Ecto neural progenitor cell (in vitro differentiated cells): Measurements from ENCODE around the gene LRP1B.

ENCODE experiments used
- DNase-seq: peaks from one replicate; pipeline ENCODE4 v3.0.0-alpha.2; 2018; ENCODE audit warnings: low spot score

The LRP1B gene

GRCh38 chr2:140247451-140248195 lies 1883.2 kb downstream of the LRP1B start:
- DNase-seq, result no peak

GRCh38 chr2:140246957-140247356 lies 1883.9 kb downstream of the LRP1B start:
- no peak for DNase-seq

GRCh38 chr2:140246058-140246457 lies 1884.8 kb downstream of the LRP1B start:
- no peak for DNase-seq

GRCh38 chr2:140242889-140243288 lies 1887.9 kb downstream of the LRP1B start:
- no peak for DNase-seq

GRCh38 chr2:140234116-140234515 lies 1896.7 kb downstream of the LRP1B start:
- no peak for DNase-seq

GRCh38 chr2:140210963-140211362 lies 1919.9 kb downstream of the LRP1B start:
- DNase-seq, result no peak

GRCh38 chr2:140205093-140205492 lies 1925.7 kb downstream of the LRP1B start:
- no peak for DNase-seq

GRCh38 chr2:140203347-140203746 lies 1927.5 kb downstream of the LRP1B start:
- DNase-seq, result no peak

GRCh38 chr2:140201572-140201971 lies 1929.2 kb downstream of the LRP1B start:
- no peak for DNase-seq

GRCh38 chr2:140200764-140201163 lies 1930.1 kb downstream of the LRP1B start:
- DNase-seq, result no peak

GRCh38 chr2:140200307-140200706 lies 1930.5 kb downstream of the LRP1B start:
- DNase-seq, result no peak

GRCh38 chr2:140199312-140199711 lies 1931.5 kb downstream of the LRP1B start:
- no peak for DNase-seq

- no peak for DNase-seq
These were observed 1943.7 kb downstream of the LRP1B start for GRCh38 chr2:140187086-140187485.

GRCh38 chr2:140186313-140186712 lies 1944.5 kb downstream of the LRP1B start:
- no peak for DNase-seq

- DNase-seq, result no peak
These were observed 1945.7 kb downstream of the LRP1B start for GRCh38 chr2:140185076-140185475.

GRCh38 chr2:140183056-140183765 lies 1947.6 kb downstream of the LRP1B start:
- no peak for DNase-seq
